Urothelium cell line (cell line): Measurements from ENCODE around the gene VIPR1.
A peak's percentile ranks its signal among the peaks of the same experiment; 100 is the strongest.
"Not testable (repeated sequence)": the region's sequence is repeated elsewhere in the genome, so short reads cannot be mapped to it uniquely, and the experiment has no call there.

Experiments
- DNase-seq: peaks from one replicate; pipeline ENCODE4 v3.0.0; 2011; ENCODE audit warnings: low spot score, mixed read lengths
- FAIRE-seq: peaks from 2 replicates; lab custom pipeline; 2011; peaks lifted over from hg19 to GRCh38; lab: Jason Lieb, UNC

The VIPR1 gene

DNA sequence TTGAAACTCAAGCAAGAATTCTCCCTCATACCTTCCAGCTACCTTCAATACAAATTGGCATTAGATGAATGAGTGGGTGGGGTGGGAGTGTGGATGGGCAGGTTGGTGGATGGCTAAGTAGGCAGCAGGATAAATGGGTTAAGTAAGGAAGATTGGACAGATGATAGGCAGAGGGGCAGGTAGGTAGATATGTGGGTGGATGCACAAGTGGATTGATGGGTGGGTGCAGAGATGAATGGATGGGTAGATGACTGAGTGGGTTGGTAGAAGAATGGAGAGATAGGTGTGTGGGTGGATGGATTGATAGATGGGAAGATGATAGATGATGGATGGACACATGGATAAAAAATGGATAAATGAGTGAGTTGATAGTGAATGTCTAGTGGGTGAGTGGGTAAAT, 27.6 kb downstream of the VIPR1 start:
- FAIRE-seq (peak; percentile 17), DNase-seq (no peak)

GRCh38 chr3:42531470-42531869, 29.0 kb downstream of the VIPR1 start:
- DNase-seq (no peak), FAIRE-seq (no peak)

DNA sequence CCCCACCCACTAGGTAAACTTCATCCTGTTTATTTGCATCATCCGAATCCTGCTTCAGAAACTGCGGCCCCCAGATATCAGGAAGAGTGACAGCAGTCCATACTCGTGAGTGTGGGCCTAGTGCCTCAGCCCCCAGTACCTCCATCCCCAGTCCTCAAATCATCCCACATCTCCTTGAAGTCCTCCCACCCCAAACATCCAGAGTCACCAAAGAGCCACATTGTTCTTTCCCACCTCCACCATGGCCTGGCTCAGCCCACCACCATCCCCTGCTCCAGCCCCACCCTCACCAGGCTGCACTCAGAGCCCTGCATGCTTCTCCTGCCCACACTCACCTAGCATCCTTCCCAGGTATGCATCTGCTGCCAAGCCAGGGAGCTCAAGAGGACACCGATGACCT, 29.8 kb downstream of the VIPR1 start:
- no peak for DNase-seq
- FAIRE-seq = no peak

GRCh38 chr3:42533161-42533897, 30.9 kb downstream of the VIPR1 start:
- FAIRE-seq = no peak
- DNase-seq = no peak

DNA sequence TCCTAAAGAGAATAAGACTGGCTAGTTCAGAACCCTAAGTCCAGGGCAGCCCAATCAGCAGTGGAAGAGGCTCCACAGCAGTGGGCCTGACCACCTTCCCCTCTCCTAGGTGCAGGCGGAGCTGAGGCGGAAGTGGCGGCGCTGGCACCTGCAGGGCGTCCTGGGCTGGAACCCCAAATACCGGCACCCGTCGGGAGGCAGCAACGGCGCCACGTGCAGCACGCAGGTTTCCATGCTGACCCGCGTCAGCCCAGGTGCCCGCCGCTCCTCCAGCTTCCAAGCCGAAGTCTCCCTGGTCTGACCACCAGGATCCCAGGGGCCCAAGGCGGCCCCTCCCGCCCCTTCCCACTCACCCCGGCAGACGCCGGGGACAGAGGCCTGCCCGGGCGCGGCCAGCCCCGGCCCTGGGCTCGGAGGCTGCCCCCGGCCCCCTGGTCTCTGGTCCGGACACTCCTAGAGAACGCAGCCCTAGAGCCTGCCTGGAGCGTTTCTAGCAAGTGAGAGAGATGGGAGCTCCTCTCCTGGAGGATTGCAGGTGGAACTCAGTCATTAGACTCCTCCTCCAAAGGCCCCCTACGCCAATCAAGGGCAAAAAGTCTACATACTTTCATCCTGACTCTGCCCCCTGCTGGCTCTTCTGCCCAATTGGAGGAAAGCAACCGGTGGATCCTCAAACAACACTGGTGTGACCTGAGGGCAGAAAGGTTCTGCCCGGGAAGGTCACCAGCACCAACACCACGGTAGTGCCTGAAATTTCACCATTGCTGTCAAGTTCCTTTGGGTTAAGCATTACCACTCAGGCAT, 33.7 kb downstream of the VIPR1 start:
- FAIRE-seq (no peak), DNase-seq (peak; percentile 41)

GRCh38 chr3:42537350-42537749, 34.9 kb downstream of the VIPR1 start:
- no peak for FAIRE-seq
- no peak for DNase-seq

DNA sequence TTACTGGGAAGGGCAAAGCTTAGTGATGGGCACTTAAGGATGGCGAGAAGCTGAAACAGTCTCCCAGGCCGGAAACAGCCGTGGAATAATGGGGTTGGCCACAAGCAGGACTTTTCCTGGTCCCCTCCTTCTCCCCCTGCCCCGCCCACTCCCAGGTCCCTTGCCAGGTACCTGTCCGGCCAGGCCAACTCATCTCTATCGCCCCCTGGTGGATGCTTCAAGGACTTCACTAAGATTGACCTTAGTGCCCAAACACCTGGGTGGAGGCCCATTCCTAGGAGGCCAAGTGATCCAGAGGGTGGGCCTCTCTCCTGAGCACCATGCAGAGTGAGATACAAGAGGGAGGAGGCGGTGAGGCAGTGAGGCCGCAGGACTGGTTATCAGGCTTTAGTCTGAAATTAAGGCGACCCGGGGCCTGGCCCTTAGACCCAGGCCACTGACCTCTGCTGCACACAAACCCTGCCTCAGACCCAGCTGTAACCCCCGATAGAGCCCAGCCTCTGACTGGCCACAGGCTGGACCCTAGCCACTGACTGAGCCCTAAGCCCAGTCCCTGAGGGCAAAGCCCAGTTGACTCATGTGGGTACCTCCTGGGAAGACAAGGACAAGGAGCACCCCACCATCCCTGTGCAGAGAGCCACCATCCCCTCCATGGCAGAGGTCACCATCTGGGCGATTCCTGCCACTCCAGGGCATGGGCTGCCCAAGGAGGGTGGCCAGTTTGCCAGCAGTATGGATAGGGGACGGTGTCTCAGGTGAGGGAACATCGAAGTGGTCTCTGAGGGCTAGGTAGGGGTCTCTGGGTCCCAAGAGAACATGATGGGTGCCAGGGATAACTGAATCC, 37.6 kb downstream of the VIPR1 start:
- DNase-seq (peak; percentile 75), FAIRE-seq (no peak)

GRCh38 chr3:42541079-42541478, 38.6 kb downstream of the VIPR1 start:
- FAIRE-seq (no peak), DNase-seq (no peak)

DNA sequence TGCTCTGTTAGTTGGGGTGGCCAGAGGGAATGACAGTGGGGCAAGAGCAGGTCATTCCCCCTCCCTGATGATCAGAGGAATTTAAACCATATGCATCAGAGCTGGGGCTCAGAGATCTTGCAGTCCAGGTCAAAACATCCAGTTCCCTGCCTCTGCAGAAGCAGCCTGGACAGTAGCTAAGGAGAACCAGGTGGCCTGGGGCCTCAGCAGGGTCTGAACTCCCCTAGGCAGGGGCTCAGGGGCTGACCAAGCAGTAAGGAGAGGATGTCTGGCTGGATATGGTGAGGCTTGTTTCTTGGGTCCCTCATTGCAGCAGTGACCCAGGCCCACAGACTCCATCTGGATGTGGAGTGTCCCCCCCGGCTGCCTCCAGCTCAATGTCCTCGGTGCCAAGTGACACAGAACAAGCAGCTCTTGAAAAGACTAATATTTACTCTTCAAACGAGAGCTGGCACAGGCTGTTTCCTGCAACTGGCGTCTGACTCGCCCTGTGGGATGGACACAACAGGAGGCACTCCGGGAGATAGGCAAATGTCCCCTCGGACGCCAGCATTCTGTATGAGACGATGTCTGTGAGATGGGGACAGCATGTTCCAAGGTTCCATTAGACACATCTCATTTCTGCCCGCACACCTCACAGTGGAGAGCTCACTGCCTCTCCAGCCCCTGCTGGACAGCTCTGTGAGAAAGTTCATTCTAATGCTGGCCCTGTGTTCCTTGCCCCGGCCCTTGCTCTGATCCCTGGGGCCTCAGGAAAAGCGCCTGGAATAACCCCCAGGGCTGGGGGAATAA, 42.2 kb downstream of the VIPR1 start:
- FAIRE-seq = no peak
- no peak for DNase-seq

GRCh38 chr3:42545284-42545900, 42.9 kb downstream of the VIPR1 start:
- FAIRE-seq = no peak
- no peak for DNase-seq

DNA sequence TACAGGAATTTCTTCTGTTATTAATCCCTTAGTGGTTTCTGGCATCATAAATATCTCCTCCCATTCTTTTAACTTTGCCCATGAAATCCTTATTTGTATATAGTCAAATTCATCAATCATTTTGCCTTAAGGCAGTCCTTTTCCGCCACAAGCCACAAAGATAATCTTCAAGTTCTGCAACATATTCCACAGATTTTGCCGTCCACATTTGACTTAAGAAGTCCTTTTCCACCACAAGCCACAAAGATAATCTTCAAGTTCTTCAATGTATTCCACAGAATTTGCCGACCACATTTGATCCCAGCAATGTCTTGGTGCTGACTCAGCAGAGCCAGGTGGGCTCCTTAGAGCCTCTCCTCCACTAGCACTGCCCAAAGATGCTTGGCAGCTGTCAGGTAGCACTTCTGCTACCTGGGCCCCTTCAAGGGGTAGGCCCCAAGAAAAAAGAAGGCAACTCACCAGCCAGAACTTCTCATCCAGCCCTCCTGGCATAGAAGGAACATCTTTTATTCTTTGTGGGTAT, 44.3 kb downstream of the VIPR1 start:
- DNase-seq (no peak), FAIRE-seq (no peak)

GRCh38 chr3:42547401-42547945, 45.0 kb downstream of the VIPR1 start:
- FAIRE-seq (peak; percentile 44), DNase-seq (peak; percentile 78)

- FAIRE-seq (no peak), DNase-seq (no peak)
Measured at GRCh38 chr3:42549131-42549530, 46.7 kb downstream of the VIPR1 start.

DNA sequence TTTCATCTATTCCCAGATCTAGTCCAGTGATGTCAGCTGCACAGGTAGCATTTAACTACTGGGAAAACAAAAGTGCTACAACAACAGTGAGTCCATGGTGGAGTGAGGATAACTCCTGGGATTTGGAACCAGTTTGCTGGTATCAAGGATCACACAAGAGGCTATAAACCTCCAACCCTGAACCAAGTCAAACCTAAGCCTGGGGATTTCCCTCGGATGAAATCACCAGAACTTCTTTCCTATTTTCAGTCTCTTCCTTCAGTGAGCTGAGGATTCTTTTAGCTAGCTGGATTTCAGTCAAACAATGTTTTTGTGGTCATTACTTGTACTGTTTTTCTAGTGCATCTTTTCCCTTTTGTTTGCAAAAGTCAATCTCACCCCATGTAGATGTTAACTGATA, 47.8 kb downstream of the VIPR1 start:
- FAIRE-seq = no peak
- DNase-seq = no peak

DNA sequence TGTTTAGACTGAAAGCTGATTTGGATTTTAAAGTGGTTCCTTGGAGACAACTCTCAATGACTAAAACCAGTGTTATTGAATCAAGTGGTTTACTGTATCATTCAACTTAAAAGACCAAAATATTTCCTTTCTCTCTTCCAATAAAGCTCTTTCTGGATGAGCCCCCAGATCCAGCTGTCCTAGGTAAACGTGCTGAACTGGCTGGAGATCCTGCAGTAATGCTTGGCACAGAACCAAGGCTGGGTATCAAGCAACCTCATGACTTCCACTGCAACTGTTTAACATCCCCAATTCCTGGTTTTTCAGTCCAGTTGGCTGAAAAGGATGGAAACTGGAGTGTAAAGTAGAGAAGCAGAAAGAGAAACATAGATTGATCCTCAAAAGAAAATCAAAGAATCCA, 50.4 kb downstream of the VIPR1 start:
- FAIRE-seq (no peak), DNase-seq (no peak)

- peak; percentile 23 for FAIRE-seq
- no peak for DNase-seq
Measured at GRCh38 chr3:42556089-42556632, 53.7 kb downstream of the VIPR1 start.

DNA sequence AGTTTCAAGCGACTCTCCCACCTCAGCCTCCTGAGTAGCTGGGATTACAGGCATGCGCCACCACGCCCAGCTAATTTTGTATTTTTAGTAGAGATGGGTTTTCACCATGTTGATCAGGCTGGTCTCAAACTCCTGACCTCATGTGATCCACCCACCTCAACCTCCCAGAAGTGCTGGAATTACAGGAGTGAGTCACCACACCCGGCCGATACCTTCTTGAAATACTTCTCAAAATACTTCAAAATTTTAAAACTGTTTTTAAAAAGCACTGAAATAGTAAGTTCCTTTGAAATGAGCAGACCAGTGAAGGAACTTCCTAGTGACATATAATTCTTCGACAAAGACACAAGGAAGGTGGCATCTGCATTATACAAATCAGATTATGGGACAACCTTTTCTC, 54.4 kb downstream of the VIPR1 start:
- not testable (repeated sequence) for FAIRE-seq, DNase-seq

DNA sequence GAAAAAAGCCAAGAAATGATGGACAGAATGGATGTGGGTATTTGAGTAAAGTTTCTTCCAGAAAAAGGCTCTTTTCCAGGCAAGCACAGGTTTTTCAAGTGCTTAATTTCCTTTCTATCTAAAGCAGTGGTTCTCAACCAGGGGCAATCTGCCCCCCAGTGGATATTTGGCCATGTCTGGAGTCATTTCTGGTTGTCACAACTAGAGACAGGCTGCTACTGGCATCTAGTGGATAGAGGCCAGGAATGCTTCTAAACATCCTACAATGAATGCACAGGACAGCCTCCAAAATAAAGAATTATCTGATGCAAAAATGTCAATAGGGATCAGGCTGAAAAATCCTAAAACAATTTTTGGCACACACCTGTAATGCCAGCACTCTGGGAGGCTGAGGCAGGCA, 55.4 kb downstream of the VIPR1 start:
- no peak for DNase-seq
- no peak for FAIRE-seq
